GM19455 (cell line): ENCODE measurements around the gene EIF4EBP2.

Experiments used
- ATAC-seq: cut with Tn5 transposase; IDR thresholded peaks from one replicate; pipeline ENCODE4 v1.9.1; 2021; ENCODE audit not compliant: unreplicated experiment

Gene EIF4EBP2

DNA sequence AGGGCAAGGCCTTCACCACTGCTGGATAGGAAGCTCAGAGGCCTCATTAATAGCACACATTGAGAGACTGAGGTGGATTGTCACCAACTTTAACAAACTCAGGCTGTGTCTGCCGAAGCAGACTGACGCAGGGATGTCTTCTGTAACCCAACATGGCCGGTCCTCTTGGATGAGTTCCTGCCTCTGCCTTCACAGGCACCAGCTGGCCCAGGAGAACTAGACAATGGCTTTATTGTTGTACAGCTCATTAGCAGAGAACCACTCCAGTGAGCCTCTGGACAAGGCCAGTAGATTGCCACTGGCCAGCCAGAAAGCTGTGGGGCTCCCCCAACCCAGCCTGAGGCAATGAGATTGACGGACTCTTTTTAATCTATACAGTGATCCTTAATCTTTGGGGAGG lies 28.2 kb downstream of the EIF4EBP2 start:
- no peak for ATAC-seq

DNA sequence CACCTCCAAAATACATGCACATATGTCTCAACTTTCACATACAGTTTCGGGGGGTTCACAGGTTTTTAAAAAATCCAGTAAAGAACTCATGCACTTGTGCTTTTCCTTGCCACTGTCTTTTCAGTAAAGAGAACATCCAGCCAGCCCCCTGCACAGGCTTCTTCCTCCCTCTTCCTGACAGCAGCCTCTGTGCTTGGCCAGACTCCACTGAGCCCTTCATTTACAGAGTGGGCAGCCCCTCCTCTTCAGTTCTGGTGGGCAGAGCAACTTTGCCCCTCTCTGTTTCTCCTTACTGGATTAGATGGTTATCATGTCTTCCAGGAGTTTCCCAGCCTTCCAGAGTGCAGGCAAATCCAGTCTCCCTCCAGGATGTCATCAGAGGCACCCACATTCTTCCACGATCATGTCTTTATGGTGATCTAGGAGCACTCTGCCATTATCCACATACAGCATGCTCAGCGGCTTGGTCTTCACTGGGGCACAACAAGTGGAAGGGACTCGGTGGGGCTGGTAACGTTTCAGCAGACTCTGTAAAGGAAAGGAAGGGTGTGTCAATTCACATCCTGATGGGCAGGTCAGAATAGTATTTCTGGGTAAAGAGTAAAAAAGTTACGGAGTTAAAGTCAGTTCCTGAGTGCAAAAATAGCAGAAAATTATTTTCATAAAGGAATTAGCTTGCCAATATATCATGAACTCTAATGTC lies 28.8 kb downstream of the EIF4EBP2 start:
- no peak for ATAC-seq

DNA sequence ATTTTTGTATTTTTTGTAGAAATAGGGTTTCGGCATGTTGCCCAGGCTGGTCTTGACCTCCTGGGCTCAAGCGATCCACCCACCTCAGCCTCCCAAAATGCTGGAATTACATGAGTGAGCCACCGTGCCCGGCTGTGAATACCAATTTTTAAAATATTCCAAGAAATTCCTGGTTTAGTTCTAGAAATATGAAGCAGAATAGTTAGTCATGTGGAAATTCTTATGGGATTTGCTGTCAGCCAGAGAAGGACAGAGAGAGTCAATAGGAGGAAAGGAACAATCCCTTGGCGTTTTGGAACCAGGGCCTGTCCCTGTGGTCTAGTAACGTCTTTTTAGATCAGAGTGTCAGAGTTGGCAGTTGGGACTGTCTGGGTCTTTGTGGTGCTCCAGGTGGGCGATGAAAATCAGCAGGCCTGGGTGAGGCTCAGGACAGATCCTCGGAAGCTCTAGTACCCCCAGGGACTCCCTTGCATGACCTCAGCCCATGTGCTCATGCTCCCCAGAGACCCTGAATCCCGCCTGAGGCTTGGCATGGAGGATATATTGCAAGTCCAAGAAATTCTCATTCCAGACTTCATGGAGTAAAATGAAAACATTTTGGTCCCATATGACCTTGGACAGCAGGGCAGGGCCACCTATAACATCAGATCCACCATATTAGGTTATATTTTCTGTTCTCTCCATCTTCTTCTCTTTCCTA lies 29.8 kb downstream of the EIF4EBP2 start:
- no peak for ATAC-seq

DNA sequence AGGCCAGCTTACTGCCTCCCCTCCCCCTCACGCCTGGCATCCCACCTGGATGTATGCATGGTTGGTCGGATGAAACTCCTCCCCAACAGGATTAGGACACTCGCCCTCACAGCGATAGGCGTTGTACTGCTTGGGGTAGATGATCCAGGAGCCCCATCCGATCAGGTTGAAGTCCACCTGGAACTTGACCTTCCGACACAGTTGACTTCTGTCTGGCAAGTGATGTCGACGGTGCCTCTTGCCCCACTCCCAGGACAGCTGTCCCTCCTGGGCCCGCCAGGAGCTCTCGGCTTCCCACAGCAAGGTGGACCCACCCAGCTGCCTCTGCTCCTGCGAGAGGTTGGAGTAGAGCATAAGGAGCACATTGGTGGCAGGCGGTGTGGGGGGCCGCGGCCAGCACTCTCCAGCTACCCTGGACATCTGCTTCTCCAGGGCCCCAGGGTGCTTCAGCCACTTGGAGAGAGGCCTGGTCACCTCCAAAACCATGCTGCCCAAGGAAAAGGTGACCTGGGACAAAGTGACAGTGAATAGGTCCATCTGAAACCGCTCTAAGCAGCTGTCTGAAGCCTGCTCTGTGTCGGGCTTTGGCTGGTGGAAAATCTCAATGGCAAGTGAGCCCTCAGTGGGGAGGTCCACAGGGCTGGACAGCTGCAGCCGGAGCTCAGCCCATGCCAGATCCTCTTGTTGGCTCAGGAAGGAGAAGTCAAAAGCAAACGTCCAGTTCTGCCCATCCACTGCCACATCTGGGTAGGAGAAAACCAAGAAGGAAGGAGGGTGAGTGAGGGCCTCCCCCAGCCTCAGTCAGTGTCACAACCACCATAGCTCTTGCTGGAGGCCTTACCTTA lies 31.5 kb downstream of the EIF4EBP2 start:
- ATAC-seq = no peak

DNA sequence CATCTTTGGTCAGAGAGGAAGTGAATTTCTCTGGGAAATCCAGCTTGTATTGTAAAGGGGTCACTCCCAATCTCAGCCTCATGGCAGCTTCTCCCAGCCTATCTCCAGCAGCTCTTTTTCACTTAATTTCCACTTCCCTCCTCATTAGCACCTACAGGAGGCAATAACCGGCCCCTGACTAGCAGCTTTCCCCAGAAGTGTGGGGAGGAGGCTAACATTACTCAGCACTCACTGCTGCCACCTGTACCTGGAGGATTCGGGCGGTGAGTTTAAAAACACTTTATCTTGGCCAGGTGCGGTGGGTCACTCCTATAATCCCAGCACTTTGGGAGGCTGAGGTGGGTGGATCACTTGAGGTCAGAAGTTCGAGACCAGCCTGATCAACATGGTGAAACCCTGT lies 33.8 kb downstream of the EIF4EBP2 start:
- no peak for ATAC-seq

DNA sequence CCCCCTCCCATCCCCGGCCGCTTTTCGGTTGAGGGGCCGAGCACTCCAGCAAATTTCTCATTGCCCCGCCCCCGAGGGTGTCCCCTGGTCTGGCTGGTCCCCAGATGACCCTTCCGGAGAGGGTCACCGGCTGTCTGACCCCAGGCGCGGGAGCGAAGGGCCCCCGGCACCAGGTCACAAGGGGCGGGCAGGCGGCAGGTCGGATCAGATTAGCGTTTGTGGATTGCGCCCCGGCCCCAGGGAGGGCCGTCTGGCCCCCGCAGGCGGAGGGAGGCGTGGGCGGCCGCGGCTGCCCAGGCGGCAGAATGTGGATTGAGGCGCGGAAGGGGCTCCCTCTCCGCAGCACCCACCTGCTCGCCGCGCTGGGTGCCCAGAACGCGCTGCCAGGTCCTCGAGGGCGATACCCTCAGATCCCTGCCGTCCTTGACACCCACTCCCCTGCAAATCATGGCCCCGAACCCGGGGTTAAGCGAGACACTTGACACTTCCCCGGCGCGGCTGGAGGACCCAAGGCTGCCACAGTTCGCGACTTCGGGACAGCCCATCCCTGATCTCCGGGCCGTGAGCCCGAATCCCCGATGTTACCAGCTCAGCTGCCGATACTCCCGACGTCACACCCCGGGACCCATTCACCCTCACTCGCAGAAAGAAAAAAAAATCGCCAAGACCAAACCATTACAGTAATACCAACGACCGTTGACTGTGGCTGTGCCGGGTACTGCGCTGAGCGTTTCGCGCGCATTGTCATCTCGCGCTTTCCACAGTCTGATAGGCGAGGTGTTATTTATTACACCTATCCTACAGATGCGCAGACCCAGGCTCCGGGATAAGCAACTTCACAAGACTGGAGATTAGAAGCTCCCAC lies 36.6 kb downstream of the EIF4EBP2 start:
- no peak for ATAC-seq

DNA sequence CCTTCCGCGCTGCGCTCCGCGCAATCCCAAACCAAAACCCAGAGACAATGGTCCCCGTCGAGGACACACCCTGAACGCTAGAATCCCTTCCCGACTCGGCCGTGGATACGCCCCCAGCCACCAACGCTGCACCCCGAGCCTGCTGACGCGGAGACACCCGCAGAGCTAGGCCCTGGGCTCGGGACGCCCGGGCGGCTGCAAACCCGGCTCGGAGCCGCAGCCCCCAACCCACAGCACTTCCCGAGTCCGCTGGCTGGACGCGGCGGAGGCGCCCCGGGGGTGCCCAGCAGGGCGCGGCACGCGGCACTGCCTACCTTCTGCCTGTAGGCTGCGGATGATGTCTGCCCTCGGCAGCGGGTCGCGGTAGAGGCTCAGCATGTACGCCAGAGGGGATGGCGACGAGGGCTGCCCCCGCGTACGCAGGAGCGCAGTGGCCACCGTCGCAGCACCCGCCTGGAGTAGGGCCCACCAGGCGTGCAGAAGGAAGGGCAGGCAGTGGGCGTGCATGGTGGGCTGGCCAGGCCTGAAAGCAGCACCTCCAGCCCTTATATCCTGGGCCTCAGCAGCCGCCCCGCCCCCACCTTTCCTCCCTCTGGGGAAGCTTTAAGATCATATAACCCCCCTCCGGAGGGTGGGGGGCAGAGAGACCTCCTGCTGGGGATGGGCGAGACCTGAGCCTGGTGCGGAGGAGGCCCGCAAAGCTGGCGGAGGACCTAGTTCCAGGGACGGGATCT lies 37.4 kb downstream of the EIF4EBP2 start, which contains the start of gene NODAL:
Gene NODAL (minus strand): TSS at position 521 of the 734 bp plus-strand sequence. CDS start 14 bp downstream, at position 507.
- no peak for ATAC-seq

DNA sequence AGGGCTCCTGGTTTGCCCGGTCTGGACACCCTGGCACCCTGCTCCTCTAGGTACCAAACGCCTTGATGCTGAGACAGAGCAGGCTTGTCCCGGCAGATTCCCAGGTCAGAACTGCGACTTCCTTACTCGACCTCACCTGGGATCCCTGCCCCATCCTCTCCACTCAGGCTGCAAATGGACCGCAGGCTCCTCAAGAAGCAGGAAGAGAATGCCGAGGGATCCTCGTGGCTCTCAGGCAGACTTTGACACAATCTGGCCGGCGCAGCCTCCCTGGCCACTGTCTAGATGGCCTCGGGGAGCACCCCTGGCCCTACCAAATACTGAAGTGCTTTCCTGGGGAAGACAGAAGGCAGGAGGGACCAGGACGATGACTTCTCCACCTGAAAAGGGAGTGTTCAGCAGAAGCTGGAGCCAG lies 38.0 kb downstream of the EIF4EBP2 start:
- no peak for ATAC-seq

DNA sequence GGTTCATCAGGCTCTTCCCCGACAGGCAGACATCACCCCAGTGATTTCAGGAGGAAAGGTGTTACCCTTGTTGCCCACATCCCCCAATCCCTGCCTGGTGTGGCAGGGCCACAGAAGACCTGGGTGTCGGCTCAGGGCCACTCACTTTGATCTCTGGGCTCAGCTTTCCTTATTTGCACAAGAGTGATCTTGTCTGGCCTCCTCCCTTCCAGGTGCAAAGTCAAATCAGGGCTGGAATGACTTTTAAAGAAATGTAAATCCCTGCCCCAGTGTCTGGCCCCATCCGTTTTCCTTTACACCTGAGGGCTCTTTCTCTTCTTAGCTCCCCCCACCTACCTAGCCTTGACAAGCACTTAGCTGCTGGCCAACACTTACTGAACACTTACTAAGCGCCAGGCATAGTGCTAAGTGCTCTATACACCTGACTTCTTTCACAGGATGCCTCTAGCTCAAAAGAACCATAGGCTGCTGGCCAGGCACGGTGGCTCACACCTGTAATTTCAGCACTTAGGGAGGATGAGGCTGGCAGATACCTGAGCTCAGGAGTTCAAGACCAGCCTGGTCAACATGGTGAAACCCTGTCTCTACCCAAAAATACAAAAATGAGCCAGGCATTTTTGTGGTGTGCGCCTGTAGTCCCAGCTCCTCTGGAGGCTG lies 38.5 kb downstream of the EIF4EBP2 start:
- ATAC-seq = no peak

DNA sequence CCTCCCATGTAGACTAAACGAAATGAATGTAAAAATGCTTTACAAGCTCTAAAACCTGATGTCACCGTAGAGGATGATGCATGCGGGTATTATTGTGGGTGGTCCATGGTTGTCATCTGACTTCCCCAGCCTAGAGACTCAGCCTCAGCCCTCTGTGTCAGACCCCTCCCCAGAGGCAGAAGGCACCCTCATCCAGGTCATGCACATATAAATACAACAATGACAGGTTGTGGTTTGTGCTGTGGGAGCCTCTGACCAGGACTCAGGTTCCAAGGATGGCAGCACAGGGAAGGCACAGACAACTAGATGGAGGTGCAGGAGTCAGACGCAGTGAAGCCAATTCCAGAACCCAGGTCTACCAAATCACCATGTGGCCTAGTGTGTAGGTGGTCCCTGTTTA lies 40.8 kb downstream of the EIF4EBP2 start:
- no peak for ATAC-seq

DNA sequence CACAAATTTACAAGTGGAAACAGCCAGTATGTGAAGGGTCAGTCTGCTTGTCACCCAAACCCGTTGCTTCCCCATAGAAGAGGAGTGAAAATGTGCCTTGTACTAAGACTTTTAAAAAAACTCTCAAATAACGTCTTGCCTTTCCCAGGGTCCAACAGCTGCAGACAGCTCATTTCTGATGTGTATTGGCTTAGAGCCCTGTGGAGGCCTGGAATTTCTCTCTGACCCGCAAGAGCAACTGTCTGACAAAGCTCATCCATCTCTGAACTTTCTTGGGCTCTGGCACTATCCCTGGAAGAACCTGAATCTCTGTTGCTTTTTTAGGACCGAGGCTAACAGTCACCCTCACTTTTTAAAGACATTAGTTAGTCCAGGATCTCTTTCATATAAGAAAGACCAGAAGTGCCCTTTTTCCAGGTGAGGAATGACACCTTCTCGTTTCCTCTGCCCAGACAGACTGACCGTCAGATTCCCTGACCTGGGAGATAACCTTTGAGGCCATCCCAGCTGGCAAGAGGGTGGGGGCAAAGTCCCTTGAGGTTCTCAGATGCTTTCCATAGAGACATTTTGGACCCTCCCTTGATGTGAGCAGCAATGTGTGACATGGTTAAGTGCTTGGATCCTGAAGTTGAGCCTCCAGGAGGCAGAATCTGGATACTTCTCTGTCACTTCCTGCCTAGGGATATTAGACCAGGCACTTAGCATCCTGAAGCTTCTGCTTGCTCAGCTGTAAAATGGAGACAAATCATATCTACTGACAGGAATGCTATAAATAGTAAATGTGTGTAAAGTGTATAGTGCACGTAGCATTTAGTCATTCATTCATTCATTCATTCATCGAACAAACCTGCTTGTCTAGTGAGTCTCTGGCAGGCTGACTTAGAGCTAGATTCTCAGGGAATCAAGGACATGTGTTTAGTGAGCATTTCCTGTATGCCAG lies 42.0 kb downstream of the EIF4EBP2 start:
- ATAC-seq = no peak

DNA sequence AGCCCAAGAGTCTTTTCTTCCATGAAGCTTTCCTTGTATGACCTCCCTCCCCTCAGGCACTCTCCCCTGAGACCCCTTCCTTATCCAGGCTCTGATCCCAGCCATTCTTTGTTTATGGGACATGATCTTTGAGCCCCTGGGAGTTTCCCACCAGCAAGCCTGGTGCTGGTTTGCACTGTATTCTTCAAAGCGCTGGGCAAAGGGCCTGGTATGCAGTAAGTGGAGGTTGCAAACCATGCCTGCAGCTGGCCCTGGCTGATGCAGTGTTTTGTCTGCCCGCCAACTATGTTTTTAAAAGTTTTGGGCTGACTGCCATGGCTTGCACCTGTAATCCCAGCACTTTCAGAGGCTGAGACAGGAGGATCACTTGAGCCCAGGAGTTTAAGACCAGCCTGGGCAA lies 44.3 kb downstream of the EIF4EBP2 start:
- ATAC-seq = no peak

DNA sequence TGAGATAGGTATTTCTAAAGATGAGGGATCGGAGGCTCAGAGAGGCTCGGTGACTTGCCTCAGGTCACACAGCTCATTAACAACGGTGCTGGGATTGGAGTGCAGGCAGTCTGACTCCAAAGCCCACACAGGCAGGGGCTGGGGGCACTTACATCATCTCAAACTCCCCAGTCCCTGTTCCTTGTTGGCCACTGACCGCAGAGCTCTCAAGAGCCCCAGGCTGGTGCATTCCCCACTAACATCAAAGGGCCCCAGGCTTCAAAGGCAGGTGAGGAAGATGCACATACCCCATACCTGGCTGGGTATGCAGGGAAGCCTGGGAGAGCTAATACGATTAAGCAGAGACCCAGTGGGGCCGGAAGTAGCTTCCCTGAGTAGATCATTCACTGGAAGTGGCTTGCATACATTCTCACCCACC lies 51.3 kb downstream of the EIF4EBP2 start:
- no peak for ATAC-seq

DNA sequence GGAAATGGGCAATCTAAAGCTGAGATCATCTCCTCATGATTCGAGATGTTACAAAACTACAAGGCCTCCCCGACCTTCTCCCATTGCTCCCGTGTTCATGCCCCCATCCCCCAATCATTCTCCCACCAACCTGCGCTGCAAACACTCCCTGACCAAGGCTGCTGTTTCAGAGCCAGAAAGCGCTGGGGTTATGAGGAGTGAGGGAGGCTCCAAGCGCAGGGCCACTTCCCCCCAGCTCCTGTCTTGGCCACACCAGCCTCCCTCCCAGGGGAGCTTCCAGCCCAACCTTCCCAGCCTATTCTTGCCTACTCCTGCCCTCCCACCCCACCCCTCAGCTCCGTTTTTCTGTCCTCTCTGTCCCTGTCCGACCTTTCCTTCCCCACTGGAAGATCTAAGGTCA lies 52.2 kb downstream of the EIF4EBP2 start:
- ATAC-seq = no peak

DNA sequence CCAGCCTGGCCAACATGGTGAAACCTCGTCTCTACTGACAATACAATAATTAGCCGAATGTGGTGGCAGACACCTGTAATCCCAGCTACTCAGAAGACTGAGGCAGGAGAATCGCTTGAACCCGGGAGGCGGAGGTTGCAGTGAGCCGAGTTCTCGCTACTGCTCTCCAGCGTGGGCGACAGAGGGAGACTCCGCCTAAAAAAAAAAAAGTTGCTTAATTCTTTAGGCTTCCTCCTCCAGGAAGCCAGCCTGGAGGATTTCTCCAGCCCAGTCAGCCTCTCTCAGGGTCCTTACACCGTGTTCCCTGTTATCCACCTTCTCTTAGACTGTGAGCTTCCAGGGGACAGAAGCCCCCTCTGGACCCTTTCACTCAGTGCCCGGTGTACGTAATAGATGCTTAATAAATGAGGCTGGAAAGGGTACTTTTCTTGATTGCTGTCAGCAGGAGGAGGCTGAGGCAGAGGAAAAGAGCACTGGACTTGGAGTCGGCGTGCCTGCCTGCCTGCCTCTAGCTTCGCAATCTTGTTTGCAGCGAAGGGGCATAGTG lies 53.9 kb downstream of the EIF4EBP2 start:
- ATAC-seq = no peak

DNA sequence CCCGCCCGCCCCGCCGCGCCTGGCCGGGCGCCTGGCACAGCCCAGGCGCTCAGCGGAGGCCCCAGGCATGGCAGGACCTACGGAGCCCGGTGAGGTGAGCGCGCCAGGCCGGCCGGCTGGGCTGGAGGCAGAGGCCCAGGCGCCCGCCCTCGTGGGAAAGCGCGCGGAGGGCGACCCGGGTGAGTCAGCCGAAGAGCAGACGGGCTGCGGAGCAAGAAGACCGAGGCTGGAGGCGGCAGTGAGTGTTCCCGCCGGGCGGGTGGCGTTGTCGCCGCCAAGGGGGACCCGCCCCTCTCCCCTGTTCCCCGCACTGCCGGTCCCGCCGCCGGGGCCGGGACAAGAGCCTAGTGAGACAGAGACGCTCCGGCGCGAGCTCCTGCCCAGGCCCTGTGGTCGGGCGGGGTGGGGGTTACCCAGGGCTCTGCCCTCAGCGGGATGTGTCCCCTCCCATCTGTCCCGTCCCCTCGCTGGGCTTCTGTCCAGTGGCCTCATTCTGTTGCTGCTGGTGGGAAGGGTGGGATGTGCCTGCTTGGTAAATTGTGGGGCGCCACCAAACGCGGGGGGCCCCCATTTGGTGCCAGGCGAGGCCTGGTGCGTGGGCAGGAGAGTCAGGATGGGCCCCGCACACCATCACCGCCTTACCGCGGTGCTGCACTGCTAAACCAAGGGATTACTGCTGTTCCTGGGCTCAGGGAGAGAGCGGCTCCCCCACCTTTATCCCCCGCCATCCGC lies 54.5 kb downstream of the EIF4EBP2 start:
- no peak for ATAC-seq

DNA sequence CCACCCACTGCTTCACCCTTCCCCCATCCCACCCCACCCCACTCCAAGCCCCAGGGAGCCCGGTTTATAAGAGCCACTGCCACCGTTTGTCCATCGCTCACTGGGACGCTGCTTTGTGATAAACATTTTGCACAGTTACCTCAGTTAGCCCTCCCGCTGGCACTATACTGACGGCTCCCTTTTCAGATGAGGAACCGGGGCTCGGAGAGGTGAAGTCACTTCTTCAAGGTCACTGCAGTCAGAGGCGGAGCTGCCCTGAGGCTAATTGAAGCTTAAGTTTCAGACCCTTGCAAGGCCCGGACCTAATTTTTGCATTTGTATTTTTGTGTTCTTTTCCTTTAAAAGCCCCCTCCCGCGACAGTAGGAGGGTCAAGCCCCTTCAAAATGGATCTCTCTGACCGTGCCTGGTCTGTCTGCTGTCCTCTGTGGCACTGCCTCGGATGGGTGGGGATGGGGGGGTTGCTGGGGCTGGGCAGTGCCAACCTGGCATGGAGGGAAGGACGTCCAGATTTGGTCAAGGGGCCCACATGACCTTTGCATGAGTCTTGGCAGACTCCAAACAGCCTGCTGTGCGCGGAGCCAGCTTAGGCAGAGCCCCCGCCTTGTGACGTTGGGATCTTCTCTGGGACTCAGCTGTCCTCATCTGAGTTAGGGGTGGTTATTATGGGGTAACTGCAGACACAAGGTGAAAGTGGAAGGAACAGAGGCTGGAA lies 55.3 kb downstream of the EIF4EBP2 start:
- ATAC-seq = no peak
